HG03095 (cell line): Measurements from ENCODE around the gene HSPA9.
A peak's percentile ranks its signal among the peaks of the same experiment; 100 is the strongest.

Source experiments
- ATAC-seq: cut with Tn5 transposase; IDR thresholded peaks from one replicate; pipeline ENCODE4 v1.9.1; 2021; ENCODE audit warnings: moderate library complexity; ENCODE audit not compliant: unreplicated experiment

The HSPA9 gene

GRCh38 chr5:138575194-138576015 lies at the start of gene HSPA9:
TSS of gene HSPA9 (minus strand) at chr5:138575401. CDS start at chr5:138575318, 83 bp downstream.
- peak; percentile 87 for ATAC-seq

- ATAC-seq = no peak
Observed at GRCh38 chr5:138623053-138623452, 47.9 kb upstream of the HSPA9 start.

DNA sequence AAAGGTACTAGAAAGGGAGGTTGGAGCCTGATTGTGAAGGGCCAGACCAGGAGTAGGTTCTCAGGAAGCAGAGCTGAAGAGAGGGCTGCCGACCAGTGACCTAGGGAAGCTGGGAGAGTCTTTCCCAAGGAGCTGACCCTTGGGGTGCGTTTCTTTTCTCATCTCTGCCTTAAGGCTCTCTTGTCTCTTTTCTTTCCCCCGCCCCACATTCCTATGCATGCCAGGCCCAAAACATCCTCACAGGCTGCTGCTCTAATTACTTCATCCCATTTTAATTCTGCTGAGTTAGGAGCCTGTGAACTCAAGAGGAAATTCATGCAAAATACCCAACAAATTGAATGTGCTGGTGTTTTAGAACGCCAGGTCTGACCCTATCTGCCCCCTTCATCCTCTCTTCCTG lies 46.9 kb upstream of the HSPA9 start:
- ATAC-seq = no peak

DNA sequence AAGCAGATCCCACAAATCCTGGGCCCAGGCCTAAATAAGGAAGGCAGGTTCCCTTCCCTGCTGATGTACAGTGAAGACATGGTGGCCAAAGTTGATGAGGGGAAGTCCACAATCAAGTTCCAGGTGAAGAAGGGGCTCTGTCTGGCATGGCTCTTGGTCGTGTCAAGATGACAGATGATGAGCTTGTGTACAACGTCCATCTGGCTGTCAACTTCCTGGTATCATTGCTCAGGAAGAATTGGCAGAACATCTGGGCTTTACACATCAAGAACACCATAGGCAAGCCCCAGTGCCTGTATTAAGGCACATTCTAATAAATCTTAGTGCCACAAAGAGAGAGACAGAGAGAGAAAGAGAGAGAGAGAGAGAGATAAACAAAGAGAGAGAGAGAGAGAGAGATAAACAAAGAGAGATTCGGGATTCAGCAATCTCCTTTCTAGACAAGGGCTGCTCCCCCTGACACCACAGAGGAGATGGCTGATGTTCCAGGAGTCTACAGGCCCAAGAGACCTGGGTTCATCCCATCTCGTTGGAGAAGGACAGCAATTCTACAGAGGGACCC lies 45.5 kb upstream of the HSPA9 start:
- no peak for ATAC-seq

DNA sequence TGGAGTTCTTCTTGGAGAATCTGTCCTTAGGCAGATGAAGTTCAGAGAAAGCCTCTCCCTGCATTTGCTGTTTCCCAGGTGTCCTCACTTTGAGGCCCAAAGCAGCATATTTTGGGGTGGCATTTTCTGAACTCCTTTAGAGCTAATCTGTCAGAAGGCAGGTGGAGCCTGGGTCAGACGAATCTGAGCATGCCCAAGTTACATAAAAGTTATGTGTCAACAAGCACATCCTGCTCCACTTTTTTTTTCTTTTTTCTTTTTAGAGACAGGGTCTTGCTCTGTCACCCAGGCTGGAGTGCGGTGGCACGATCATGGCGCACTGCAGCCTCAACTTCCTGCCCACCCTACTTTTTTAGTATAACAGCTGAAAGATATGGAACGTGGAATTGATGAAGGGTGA lies 41.3 kb upstream of the HSPA9 start:
- no peak for ATAC-seq

- no peak for ATAC-seq
Observed at GRCh38 chr5:138615461-138615860, 40.3 kb upstream of the HSPA9 start.

GRCh38 chr5:138611678-138612218 lies 36.5 kb upstream of the HSPA9 start:
- ATAC-seq = no peak

- ATAC-seq = no peak
Observed at GRCh38 chr5:138610918-138611677, 35.9 kb upstream of the HSPA9 start.

GRCh38 chr5:138610415-138610917 lies 35.3 kb upstream of the HSPA9 start:
- ATAC-seq = no peak

DNA sequence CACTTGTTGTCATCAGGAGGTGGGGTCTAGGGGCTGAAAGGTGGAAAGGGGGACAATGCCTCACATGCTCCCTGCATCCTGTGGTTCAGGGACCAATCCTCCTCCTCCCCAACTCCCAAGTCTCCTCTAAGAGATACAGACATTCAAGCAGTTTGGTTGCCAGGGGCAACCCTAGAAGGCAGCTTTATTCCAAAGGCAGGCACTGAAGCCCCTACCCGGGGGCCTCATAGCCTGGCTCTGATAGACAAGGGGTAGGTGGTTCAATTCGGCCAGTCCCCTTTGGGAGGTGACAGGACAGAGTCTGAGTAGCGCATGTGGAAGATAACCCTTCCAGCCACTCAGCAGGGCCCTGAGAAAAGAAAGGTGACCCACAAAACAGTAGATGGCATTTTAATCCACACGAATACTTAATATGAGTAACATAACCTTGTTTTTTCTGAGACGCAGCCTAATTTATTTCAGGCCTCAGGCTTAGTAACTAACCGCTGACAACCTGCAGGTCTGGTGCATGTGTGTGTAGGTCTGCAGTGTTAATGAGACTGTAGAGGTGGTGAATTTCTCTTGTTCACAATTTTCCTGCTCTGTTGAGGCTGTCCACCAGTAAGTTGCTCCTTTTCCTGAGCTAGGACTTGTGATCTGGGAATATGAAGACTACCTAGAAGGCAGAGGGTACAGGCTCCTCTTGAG lies 31.3 kb upstream of the HSPA9 start:
- no peak for ATAC-seq

DNA sequence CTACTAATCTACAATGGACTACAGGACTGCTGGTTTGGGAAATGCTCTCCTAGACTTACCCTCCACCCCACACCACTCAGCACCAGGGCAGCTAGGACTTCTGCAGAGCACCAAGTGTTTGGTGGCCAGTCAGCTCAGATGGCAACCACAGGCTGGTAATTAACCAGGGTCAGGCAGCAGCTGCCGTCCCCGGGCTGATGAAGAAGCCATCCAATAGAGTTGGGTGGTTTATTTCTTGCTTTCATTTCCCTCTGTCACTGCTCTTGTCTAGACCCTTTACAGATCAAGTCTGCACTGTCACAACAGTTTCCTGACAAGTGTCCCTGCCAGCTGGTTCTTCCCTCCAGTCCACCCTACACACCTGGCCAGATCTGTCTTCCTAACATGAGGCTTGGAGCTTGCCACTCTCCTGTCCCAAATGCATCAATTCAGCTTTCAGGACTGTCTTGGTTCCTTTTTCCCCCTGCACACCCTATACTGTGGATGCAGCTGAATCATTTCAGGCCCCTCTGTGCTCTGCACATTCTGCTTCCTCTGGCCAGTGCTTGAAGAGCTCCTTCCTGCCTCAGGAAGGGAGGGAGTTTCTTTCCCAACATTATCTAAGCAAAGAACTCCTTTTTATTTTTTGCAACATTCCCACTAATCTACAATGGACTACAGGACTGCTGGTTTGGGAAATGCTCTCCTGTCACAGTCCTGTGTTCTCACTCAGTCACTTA lies 30.2 kb upstream of the HSPA9 start:
- ATAC-seq = peak; percentile 57

DNA sequence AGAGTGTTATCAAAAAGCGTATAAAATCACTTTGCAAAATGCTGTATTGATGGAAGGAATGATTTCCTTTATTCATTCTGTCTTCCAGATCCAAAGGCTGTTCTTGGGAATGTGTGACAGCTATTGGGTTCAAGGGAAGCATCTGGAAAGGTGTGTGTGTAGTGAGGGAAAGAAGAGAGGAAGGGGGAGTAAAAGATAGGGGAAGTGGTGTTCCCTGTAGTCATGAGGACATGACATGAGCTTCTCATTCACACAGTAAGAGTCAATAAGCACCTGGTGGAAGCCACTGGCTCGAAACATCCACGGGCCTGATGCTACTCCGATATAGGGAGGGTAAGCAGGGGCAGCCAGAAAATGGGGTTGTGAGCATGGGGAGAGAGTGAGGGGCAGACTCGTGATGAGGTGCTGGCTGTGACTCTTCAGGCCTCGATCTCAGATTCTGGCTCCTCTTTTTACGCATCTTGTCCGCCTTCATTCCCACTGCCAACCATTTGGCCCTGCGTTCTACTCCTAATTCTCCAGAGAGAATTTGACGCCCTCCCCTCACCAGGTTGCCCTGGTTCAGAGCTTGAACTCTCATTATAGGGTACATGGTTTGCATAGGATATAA lies 29.1 kb upstream of the HSPA9 start:
- no peak for ATAC-seq

DNA sequence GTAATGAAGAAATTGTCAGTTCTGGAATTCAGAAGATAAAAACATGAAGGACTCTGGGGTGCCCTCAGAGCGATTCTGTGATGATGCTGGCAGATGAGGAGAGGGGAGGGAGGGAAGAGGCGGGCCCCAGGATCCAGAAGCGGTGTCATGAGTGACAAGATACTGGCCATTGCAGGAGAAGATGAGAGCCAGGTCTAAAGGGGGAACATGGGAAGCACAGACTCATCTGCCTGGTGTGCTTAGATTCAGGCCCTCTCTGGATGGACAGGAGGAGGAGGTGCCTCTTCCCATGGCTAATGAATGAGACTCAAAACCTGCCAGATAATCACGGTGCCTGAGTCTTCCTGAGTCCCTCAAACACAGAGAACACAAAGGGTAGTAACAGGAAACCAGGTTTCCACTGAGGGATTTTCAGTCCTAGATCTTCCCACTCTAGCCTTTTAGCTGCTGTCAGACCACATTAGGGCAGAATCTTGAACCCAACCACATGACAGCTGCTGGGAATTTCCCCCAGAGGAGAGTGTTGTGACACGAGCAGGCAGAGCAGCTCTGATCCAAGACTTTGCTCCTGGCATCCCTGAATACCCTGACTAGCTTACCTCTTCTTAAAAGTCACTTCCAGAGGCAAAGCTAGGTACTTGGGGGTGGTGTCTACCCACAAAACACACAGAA lies 28.2 kb upstream of the HSPA9 start:
- peak; percentile 42 for ATAC-seq

- no peak for ATAC-seq
Observed at GRCh38 chr5:138602371-138603000, 27.3 kb upstream of the HSPA9 start.

GRCh38 chr5:138601444-138601843 lies 26.2 kb upstream of the HSPA9 start:
- ATAC-seq = no peak

DNA sequence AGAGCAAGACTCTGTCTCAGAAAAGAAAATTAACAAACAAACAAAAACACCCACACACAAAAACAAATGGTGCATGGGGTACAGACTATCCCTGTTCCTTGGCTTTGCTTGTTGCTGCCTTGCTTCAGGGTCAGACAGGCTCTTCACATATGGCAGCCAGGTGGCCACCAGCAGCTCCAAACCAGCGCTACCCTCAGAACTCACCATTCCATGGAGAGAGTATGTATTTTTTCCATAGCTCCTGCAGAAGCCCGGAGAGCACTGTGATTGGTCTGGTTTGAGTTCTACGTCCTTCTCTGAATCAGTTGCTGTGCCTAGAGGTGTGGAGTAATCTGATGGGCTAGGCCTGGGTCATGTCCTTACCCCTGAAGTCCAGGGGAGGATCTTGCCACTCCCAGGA lies 25.2 kb upstream of the HSPA9 start:
- no peak for ATAC-seq

DNA sequence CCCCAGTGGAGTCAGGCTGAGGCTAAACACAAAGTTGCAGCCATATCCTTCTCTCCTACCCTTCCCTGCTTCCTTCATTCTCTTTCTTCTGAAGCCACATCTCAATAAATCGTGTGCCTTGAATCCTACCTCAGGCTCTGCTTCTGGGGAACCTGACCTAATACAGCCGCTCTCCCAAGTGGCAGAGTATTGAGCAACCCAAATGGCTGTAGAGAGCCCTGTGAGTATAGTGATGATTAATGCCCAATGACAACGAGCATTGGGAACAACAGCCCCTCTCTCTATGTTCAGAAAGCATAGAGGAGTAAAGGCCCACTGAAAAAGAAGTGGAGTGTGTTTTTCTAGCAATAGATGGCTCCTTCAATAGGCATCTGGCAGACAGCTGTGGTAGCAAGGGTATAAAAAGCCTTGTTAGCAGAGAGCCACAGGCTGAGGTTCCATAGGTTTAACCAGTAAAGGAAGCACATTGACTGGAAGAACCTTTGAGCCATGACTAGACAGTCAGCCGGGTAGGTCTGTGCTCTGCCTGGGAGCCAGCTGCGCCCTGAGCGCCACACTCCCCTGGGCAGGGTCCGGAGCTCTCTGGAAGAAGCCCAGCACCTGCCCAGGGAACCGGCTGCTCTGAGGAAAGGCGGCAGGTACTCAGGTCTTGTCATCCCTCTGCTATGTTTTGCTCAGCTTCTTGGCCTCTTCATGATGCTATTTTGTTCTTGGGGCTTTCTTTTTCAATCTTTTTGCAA lies 22.6 kb upstream of the HSPA9 start:
- ATAC-seq = no peak
